PC-3 (cell line): ENCODE results near the gene GPC2. TPM values are rescaled to one million over a fixed set of nuclear protein-coding genes. Genes with fewer than 3 reads are reported as not detected.

Experiments
- ATAC-seq: fragments of 200-7000 bp; cut with Tn5 transposase; 2 replicates; pipeline ENCODE4 v1.9.1; 2020; ENCODE audit warnings: mild to moderate bottlenecking, moderate library complexity
- BruUV-seq: library from RNA; stranded (reverse); fragments of 400-500 nt; replicated peaks from 2 replicates; lab custom pipeline; 2021; lab: Mats Ljungman, UMichigan
- CTCF ChIA-PET: fragments of 300-600 bp; sonication (Branson Sonifier 250); formaldehyde crosslinking; loops from one replicate; lab custom pipeline; 2022; ENCODE audit warnings: antibody characterized with exemption; lab: Charles Lee
- POLR2A ChIA-PET: fragments of 300-600 bp; sonication (Branson Sonifier 250); formaldehyde crosslinking; loops from one replicate; lab custom pipeline; 2022; ENCODE audit warnings: antibody characterized with exemption; ENCODE audit not compliant: unreplicated experiment; lab: Charles Lee
- DNase-seq: peaks from one replicate; pipeline ENCODE4 v3.0.0-alpha.2; 2015
- H2AFZ ChIP-seq: fragments of 300-600 bp; sonication (generic); 2 replicates; pipeline ENCODE4 v1.6.0; 2016; ENCODE audit warnings: antibody characterized with exemption, low read length
- H3F3A ChIP-seq: fragments of 300-600 bp; sonication (generic); one replicate; pipeline ENCODE4 v1.6.0; 2017; ENCODE audit warnings: antibody characterized with exemption, low read length, control low read depth, mild to moderate bottlenecking; ENCODE audit not compliant: unreplicated experiment
- H3K27ac ChIP-seq: fragments of 300-600 bp; sonication (generic); 2 replicates; pipeline ENCODE4 v1.5.1; 2016; ENCODE audit warnings: mild to moderate bottlenecking, low read length
- H3K27me3 ChIP-seq: fragments of 300-600 bp; sonication (generic); 2 replicates; pipeline ENCODE4 v1.6.1; 2016; ENCODE audit warnings: low read length, mixed read lengths
- H3K36me3 ChIP-seq: fragments of 300-600 bp; sonication (generic); 2 replicates; pipeline ENCODE4 v1.6.1; 2016; ENCODE audit warnings: low read depth, mixed run types, low read length, mixed read lengths
- H3K4me1 ChIP-seq: fragments of 300-600 bp; sonication (generic); 2 replicates; pipeline ENCODE4 v1.5.1; 2016; ENCODE audit warnings: low read length; ENCODE audit not compliant: insufficient read depth
- H3K4me2 ChIP-seq: fragments of 300-600 bp; sonication (generic); 2 replicates; pipeline ENCODE4 v1.6.0; 2016; ENCODE audit warnings: low read length
- H3K4me3 ChIP-seq: fragments of 300-600 bp; sonication (generic); 2 replicates; pipeline ENCODE4 v1.5.1; 2016; ENCODE audit warnings: mild to moderate bottlenecking, low read length, mixed read lengths
- H3K79me2 ChIP-seq: fragments of 300-600 bp; sonication (generic); 2 replicates; pipeline ENCODE4 v1.6.1; 2017; ENCODE audit warnings: low read length, mixed read lengths
- H3K9ac ChIP-seq: fragments of 300-600 bp; sonication (generic); 2 replicates; pipeline ENCODE4 v1.6.0; 2016; ENCODE audit warnings: mild to moderate bottlenecking, low read length
- H3K9me2 ChIP-seq: fragments of 300-600 bp; sonication (generic); replicated peaks from 2 replicates; pipeline ENCODE4 v1.6.1; 2016; ENCODE audit warnings: mixed run types, low read length, mixed read lengths
- H3K9me3 ChIP-seq: fragments of 300-600 bp; sonication (generic); 2 replicates; pipeline ENCODE4 v1.6.1; 2016; ENCODE audit warnings: low read length, mixed read lengths
- H4K20me1 ChIP-seq: fragments of 300-600 bp; sonication (generic); 2 replicates; pipeline ENCODE4 v1.6.1; 2016; ENCODE audit warnings: low read length, mixed read lengths
- CTCF ChIP-seq: fragments of 300-600 bp; sonication (generic); conservative IDR thresholded peaks from 2 replicates; pipeline ENCODE4 v1.5.1; 2017; ENCODE audit warnings: antibody characterized with exemption, low read depth, mild to moderate bottlenecking, low read length
- EZH2 ChIP-seq: fragments of 300-600 bp; sonication (generic); IDR thresholded peaks from one replicate; pipeline ENCODE4 v1.6.1; 2017; ENCODE audit warnings: antibody characterized with exemption, mild to moderate bottlenecking, low read length; ENCODE audit not compliant: unreplicated experiment
- EZH2phosphoT487 ChIP-seq: fragments of 300-600 bp; sonication (generic); IDR thresholded peaks from 2 replicates; pipeline ENCODE4 v1.6.1; 2018; ENCODE audit warnings: mild to moderate bottlenecking, antibody characterized with exemption, low read length, borderline replicate concordance
- intact Hi-C: fragments of 100-400 bp; cut with micrococcal nuclease; formaldehyde crosslinking; loops from 2 replicates; pipeline ENCODE4 v1.9.0; 2023
- total RNA-seq: library from RNA; depleted of rRNA; stranded (reverse); fragments of >200 nt; gene quantifications from 2 replicates; pipeline ENCODE4 v1.2.3, GENCODE V29; 2014

The GPC2 gene
- total RNA-seq, 1 experiment from 2014 or later: 1.6 TPM

- BruUV-seq: no TSS peak
- Histone ChIP-seq H3K27ac (no peak overlapping the region), H3K4me2 (peak overlapping the region; percentile 83), H3K9ac (no peak overlapping the region), H3K4me3 (peak overlapping the region; percentile 61), H3K36me3 (no peaks in the 10 kb centered on the region), H3K79me2 (no peaks in the 10 kb centered on the region), H3K4me1 (peaks cover 8% of the 10 kb centered on the region; the same call in 1 of the 2 replicates), H2AFZ (peak overlapping the region; percentile 64; the same call in 1 of the 2 replicates), H3K27me3 (no peaks in the 10 kb centered on the region), H3K9me2 (no peaks in the 10 kb centered on the region), H3K9me3 (no peaks in the 10 kb centered on the region), H3F3A (no peaks in the 10 kb centered on the region), H4K20me1 (no peaks in the 10 kb centered on the region)
- intact Hi-C loops: no loop called here
- ATAC-seq: peak; percentile 26
- POLR2A ChIA-PET: no interaction called here
- TF ChIP-seq EZH2 (no peak), EZH2phosphoT487 (no peak), CTCF (no peak)
- CTCF ChIA-PET: no interaction called here
- DNase-seq: no peak
These were observed 6.0 kb downstream of the GPC2 start for GRCh38 chr7:100171087-100171681.

- Histone ChIP-seq H3K36me3 (no peaks in the 10 kb centered on the region), H3K27ac (no peak overlapping the region), H3K9me3 (no peaks in the 10 kb centered on the region), H3K9me2 (no peaks in the 10 kb centered on the region), H3K4me3 (no peak overlapping the region), H2AFZ (no peak overlapping the region), H3K4me2 (no peak overlapping the region), H3K9ac (no peak overlapping the region), H3K4me1 (peaks cover 8% of the 10 kb centered on the region; the same call in 1 of the 2 replicates), H3K27me3 (no peaks in the 10 kb centered on the region), H3F3A (no peaks in the 10 kb centered on the region), H4K20me1 (no peaks in the 10 kb centered on the region), H3K79me2 (no peaks in the 10 kb centered on the region)
- DNase-seq (no peak), ATAC-seq (no peak)
- BruUV-seq: no TSS peak
- CTCF ChIA-PET: no interaction called here
- no peak for TF ChIP-seq EZH2phosphoT487
- TF ChIP-seq CTCF: no peak
- no peak for TF ChIP-seq EZH2
- POLR2A ChIA-PET: no interaction called here
- intact Hi-C loops: no loop called here
These were observed 6.9 kb downstream of the GPC2 start for GRCh38 chr7:100170101-100170897.
